Pancreas (tissue), 10 donors: ENCODE results near the gene PCAT6. TPM values are rescaled to one million over a fixed set of nuclear protein-coding genes. Genes with fewer than 3 reads are reported as not detected.
"Not testable (repeated sequence)": the region's sequence is repeated elsewhere in the genome, so short reads cannot be mapped to it uniquely, and the experiment has no call there.

ENCODE experiments used
- ATAC-seq, 4 donors: fragments of 200-7000 bp; cut with Tn5 transposase; one replicate each; pipeline versions ENCODE4 v1.8.0 to v1.9.1; 2020; ENCODE audit warnings: mild to moderate bottlenecking in 4 of 4, moderate library complexity in 4 of 4
- DNase-seq, 6 donors: peaks; one replicate each; pipeline ENCODE4 v3.0.0-alpha.2; 2020
- FAIRE-seq: peaks from 2 replicates; lab custom pipeline; 2012; peaks lifted over from hg19 to GRCh38; lab: Jason Lieb, UNC
- H3K27ac ChIP-seq, 4 donors: fragments of 200-600 bp; sonication (generic); 1 replicate in 3 of 4; 2 replicates in 1 of 4; pipeline versions ENCODE4 v1.5.0 to v1.8.0; 2020
- H3K27me3 ChIP-seq, 4 donors: fragments of 200-600 bp; one replicate each; pipeline ENCODE4 v1.8.0; 2021
- H3K36me3 ChIP-seq, 3 donors: fragments of 200-600 bp; sonication (generic) in 1 of 3; one replicate each; pipeline versions ENCODE4 v1.5.0 to v1.8.0; 2020 to 2021
- H3K4me1 ChIP-seq, 3 donors: fragments of 200-600 bp; one replicate each; pipeline ENCODE4 v1.8.0; 2021
- H3K4me3 ChIP-seq, 4 donors: fragments of 200-600 bp; sonication (generic) in 2 of 4; one replicate each; pipeline versions ENCODE4 v1.5.0 to v1.8.0; 2020 to 2021
- H3K9me3 ChIP-seq, 4 donors: fragments of 200-600 bp; one replicate each; pipeline ENCODE4 v1.8.0; 2021
- CTCF ChIP-seq, 4 donors: fragments of 200-600 bp; sonication (generic) in 3 of 4; IDR thresholded peaks; one replicate each; pipeline versions ENCODE4 v1.5.0 to v1.8.0; 2021; ENCODE audit warnings: antibody characterized with exemption in 4 of 4
- WGBS, 2 donors: extraction: QIAGEN DNeasy Blood & Tissue Kit; methylation state at CpG; one replicate each; pipeline ENCODE4 v1.1.7; 2013; 5-methylcytosine and 5-hydroxymethylcytosine counted together
- intact Hi-C, 3 donors: fragments of 100-400 bp; cut with DNase I; formaldehyde crosslinking; loops; one replicate each; pipeline versions ENCODE4 v1.11.1 to v1.14.2; 2022
- polyA plus RNA-seq, 2 donors: library from polyadenylated mRNA; stranded (reverse); fragments of 200-250 nt; gene quantifications; one replicate each; pipeline ENCODE4 v1.2.3, GENCODE V29; 2013
- total RNA-seq, 6 donors: library from RNA; stranded (reverse); fragmentation: NEBNext Ultra II Directional in 4 of 6; extraction: Animal tissue kit (Norgen Biotek cat#: 25700) in 4 of 6; gene quantifications; one replicate each; pipeline versions ENCODE4 v1.2.1 to v1.2.4, GENCODE V29; 2021 to 2023
- donor health status: healthy with polysubstance abuse.
- donor health status: DM: no; HTN: no; CAD: no; lungs with moderate emphysema.
- donor health status: DM: no; HTN: no; CAD: no.
- donor health status: control.
- donor health status: control.
- donor health status: Bipolar disorder and iron deficiency.
- donor health status: DM: yes; HTN: yes; CAD: no.
- donor health status: DM: no; HTN: no; CAD: no.
- donor health status: DM: no; HTN: no; CAD: no.
- donor health status: DM: yes; HTN: yes; CAD: no.

Gene PCAT6
- total and polyA plus RNA-seq, 8 donors = 0.31 to 2.5 (median 0.82) TPM

- Histone ChIP-seq H3K9me3 (no peaks in the 10 kb centered on the region), H3K36me3 (no peaks in the 10 kb centered on the region), H3K27ac (no peak overlapping the region), H3K4me1 (peaks cover 0 to 16% (median 10%) of the 10 kb centered on the region in 3 donors), H3K27me3 (no peaks in the 10 kb centered on the region), H3K4me3 (no peak overlapping the region)
- TF ChIP-seq CTCF (IDR thresholded peaks at IDR 0.05) = no peak
- FAIRE-seq (no peak), ATAC-seq (no peak), DNase-seq (no peak)
- WGBS, 2 donors = 84 to 86% methylated on average over 4 of the region's 4 CpGs
- intact Hi-C loops = no loop called here
These were observed 23.9 kb upstream of the PCAT6 start for GRCh38 chr1:202786804-202787203.

GRCh38 chr1:202788800-202789199, 22.0 kb upstream of the PCAT6 start:
- TF ChIP-seq CTCF (IDR thresholded peaks at IDR 0.05) = no peak
- no peak for FAIRE-seq
- H3K4me1 ChIP-seq = peaks cover 0 to 19% (median 10%) of the 10 kb centered on the region in 3 donors
- H3K27me3 ChIP-seq = no peaks in the 10 kb centered on the region
- WGBS, 2 donors = 57 to 67% methylated on average over 3 of the region's 3 CpGs
- H3K27ac ChIP-seq = no peak overlapping the region
- DNase-seq = no peak
- peak in 1 of 4 donors; percentile 52 for ATAC-seq
- H3K4me3 ChIP-seq = no peak overlapping the region
- no peaks in the 10 kb centered on the region for H3K36me3 ChIP-seq
- H3K9me3 ChIP-seq = no peaks in the 10 kb centered on the region
- intact Hi-C loops = no loop called here

GRCh38 chr1:202791077-202791747, 19.5 kb upstream of the PCAT6 start:
- peaks cover 0 to 19% (median 10%) of the 10 kb centered on the region in 3 donors for H3K4me1 ChIP-seq
- intact Hi-C loops = no loop called here
- FAIRE-seq (no peak), DNase-seq (no peak), ATAC-seq (peak in 1 of 4 donors; percentile 22)
- no peak for TF ChIP-seq CTCF (IDR thresholded peaks at IDR 0.05)
- H3K4me3 ChIP-seq = no peak overlapping the region
- H3K9me3 ChIP-seq = no peaks in the 10 kb centered on the region
- H3K27ac ChIP-seq = no peak overlapping the region
- no peaks in the 10 kb centered on the region for H3K27me3 ChIP-seq
- H3K36me3 ChIP-seq = no peaks in the 10 kb centered on the region
- WGBS, 2 donors = 62 to 63% methylated on average over 4 of the region's 4 CpGs

GRCh38 chr1:202794051-202794740, 16.6 kb upstream of the PCAT6 start:
- DNase-seq = no peak
- Histone ChIP-seq H3K27me3 (no peaks in the 10 kb centered on the region), H3K4me3 (no peak overlapping the region), H3K4me1 (peaks cover 0 to 13% (median 10%) of the 10 kb centered on the region in 3 donors), H3K36me3 (no peaks in the 10 kb centered on the region), H3K27ac (no peak overlapping the region), H3K9me3 (no peaks in the 10 kb centered on the region)
- ATAC-seq = no peak
- FAIRE-seq = no peak
- no peak for TF ChIP-seq CTCF (IDR thresholded peaks at IDR 0.05)
- intact Hi-C loops = no loop called here

- DNase-seq, H3K27me3 ChIP-seq, H3K36me3 ChIP-seq, intact Hi-C loops, H3K9me3 ChIP-seq, H3K4me3 ChIP-seq, ATAC-seq, H3K27ac ChIP-seq, FAIRE-seq: not testable (repeated sequence)
- 93 to 96% methylated on average over 6 of the region's 6 CpGs for WGBS, 2 donors
- peaks cover 0 to 13% (median 10%) of the 10 kb centered on the region in 3 donors for H3K4me1 ChIP-seq
These were observed 15.8 kb upstream of the PCAT6 start for GRCh38 chr1:202794931-202795330.
